GM12801 (cell line): Measurements from ENCODE around the gene RAB40C.

ENCODE experiments used
- CTCF ChIP-seq: IDR thresholded peaks from one replicate; pipeline ENCODE4 v1.5.1; 2011; ENCODE audit warnings: control low read depth; ENCODE audit not compliant: insufficient read length; ENCODE audit errors: extremely low read depth

Gene RAB40C

DNA sequence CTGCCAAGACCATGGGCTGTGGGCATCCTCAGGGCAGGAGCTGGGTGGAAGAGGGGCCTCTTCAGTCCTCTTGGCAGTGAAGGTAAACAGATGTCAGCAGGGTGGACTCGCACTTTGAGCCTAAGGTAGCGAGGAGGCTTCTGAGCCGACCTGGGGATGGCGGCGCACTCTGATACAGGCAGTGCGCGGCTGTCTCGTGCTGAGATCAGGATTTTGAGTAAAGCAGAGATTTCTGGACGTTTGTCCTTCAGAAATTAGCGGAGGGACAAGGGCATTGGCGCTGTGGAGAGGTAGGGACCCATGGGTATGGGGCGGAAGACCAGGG is 6.8 kb downstream of the RAB40C start:
- no peak for TF ChIP-seq CTCF

DNA sequence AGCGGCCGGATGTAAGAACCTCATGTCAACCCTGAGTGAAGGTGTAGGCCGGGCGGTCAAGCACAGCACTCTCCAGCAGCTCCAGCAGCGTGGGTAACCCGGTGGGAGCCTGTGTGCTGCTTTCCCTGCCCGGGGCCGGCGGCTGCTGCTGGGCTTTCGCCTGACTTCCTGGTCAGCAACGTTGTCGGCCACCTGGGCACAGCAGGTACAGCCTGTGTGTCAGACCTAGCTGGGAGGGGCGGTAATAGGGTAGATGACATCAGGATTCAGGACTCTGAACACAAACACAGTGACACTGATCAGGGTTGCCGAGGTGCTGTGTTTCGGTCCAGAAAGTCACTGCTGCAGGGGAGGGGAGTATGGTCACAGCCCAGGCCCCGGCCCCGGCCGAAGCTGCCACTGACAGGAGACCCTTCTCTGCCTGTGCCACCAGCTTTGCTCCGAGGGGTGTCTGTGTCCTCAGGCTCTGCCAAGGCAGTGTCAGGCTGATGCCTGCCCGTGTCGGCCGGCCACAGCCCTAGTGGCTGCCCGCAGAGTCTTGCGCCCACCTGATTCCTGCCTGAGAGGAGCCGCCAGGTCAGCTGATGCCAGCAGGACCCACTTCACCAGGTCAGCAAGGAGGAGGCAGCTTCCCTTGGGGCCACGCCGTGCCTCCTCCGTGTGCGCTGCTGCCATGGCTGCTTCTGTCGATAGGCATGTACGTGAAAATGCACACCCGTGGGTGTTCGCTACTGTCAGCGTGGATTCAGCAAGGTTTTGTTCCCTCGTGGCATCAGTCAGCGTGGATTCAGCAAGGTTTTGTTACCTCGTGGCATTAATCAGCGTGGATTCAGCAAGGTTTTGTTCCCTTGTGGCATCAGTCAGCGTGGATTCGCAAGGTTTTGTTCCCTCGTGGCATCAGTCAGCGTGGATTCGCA is 9.2 kb downstream of the RAB40C start:
- TF ChIP-seq CTCF = no peak

DNA sequence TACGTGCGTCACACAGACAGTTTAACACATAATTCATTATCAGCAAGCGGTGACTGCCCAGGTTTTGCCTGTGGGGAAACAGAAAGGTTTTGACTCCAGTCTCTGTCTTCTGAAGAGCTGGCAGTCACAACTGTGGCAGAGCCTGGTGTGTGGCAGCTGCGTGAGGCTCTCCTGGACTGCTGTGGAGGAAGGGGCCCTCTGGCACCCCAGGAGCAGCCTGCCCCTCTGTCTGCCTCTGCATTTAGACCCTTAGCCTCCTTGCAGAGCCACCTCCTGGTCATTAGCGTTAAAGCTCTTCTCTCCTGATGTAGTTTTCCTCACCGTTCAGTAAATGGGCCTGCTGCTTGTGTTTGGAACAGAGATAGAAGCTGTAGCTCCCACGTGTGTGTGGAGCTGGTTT is 10.9 kb downstream of the RAB40C start:
- no peak for TF ChIP-seq CTCF

- no peak for TF ChIP-seq CTCF
These were observed 14.1 kb downstream of the RAB40C start for GRCh38 chr16:603933-604332.

GRCh38 chr16:606656-607307 is 16.9 kb downstream of the RAB40C start:
- no peak for TF ChIP-seq CTCF

DNA sequence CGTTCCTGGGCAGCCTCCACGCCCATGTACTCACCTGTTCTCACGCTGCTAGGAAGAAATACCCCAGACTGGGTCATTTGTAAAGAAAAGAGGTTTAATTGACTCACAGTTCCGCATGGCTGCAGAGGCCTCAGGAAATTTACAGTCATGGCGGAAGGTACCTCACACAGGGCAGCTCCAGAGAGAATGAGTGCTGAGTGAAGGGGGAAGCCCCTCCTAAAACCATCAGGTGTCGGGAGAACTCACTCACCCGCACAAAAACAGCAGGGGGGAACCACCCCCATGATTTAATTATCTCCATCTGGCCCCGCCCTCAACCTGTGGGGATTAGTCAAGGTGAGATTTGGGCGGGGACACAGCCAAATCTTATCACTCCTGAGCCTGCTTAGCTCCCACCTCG is 18.2 kb downstream of the RAB40C start:
- TF ChIP-seq CTCF = no peak

- TF ChIP-seq CTCF = no peak
These were observed 19.4 kb downstream of the RAB40C start for GRCh38 chr16:609316-609715.
